ENCODE measurements around the gene PAK1. TPM values are rescaled to one million over a fixed set of nuclear protein-coding genes. Genes with fewer than 3 reads are reported as not detected.

The PAK1 gene
- total RNA-seq, 1 donor from 2014 or later = 41.0 TPM

GRCh38 chr11:77395460-77396173 is 78.3 kb downstream of the PAK1 start:
- Histone ChIP-seq H3K79me2 (ENCODE audit: insufficient read depth, low read length) (peaks cover 40% of the 10 kb centered on the region), H3K36me3 (ENCODE audit: insufficient read depth, low read length) (peaks cover 2% of the 10 kb centered on the region), H3K27ac (ENCODE audit: low read depth, low read length) (no peak overlapping the region), H3K9me3 (ENCODE audit: insufficient read depth, low read depth, low read length) (no peaks in the 10 kb centered on the region), H3K4me1 (ENCODE audit: insufficient read depth, low read length) (no peaks in the 10 kb centered on the region), H3K4me3 (ENCODE audit: insufficient read depth, low read depth, low read length) (no peak overlapping the region), H3K27me3 (ENCODE audit: insufficient read depth, low read length) (no peaks in the 10 kb centered on the region), H3K4me2 (ENCODE audit: low read length) (no peak overlapping the region), H2AFZ (ENCODE audit: low read depth, low read length) (no peak overlapping the region), H3K9ac (ENCODE audit: low read length) (no peak overlapping the region), H4K20me1 (ENCODE audit: insufficient read depth, low read length) (peaks cover 36% of the 10 kb centered on the region)
- no peak overlapping the region for H3K4me3 Mint-ChIP-seq (ENCODE audit: unreplicated experiment)
- TF ChIP-seq EZH2 (IDR thresholded peaks at IDR 0.05; ENCODE audit: insufficient read depth, low read length) (no peak), CTCF (IDR thresholded peaks at IDR 0.05; ENCODE audit: insufficient read depth, low read depth, low read length) (no peak)
- no peaks in the 10 kb centered on the region for H3K9me3 Mint-ChIP-seq (ENCODE audit: unreplicated experiment)
- DNase-seq (ENCODE audit: low read depth) (no peak), FAIRE-seq (no peak)
- no peak overlapping the region for H3K27ac Mint-ChIP-seq (ENCODE audit: unreplicated experiment)
- H3K4me1 Mint-ChIP-seq (ENCODE audit: low read depth, unreplicated experiment) = no peaks in the 10 kb centered on the region
- H3K27me3 Mint-ChIP-seq (ENCODE audit: low read depth, unreplicated experiment) = no peaks in the 10 kb centered on the region
- H3K36me3 Mint-ChIP-seq (ENCODE audit: low read depth, unreplicated experiment) = no peaks in the 10 kb centered on the region

GRCh38 chr11:77392842-77393241 is 81.1 kb downstream of the PAK1 start:
- Histone ChIP-seq H3K9ac (ENCODE audit: low read length) (no peak overlapping the region), H2AFZ (ENCODE audit: low read depth, low read length) (no peak overlapping the region), H3K27ac (ENCODE audit: low read depth, low read length) (no peak overlapping the region), H3K4me3 (ENCODE audit: insufficient read depth, low read depth, low read length) (no peak overlapping the region), H3K79me2 (ENCODE audit: insufficient read depth, low read length) (peaks cover 29% of the 10 kb centered on the region), H3K9me3 (ENCODE audit: insufficient read depth, low read depth, low read length) (no peaks in the 10 kb centered on the region), H3K4me1 (ENCODE audit: insufficient read depth, low read length) (no peaks in the 10 kb centered on the region), H3K36me3 (ENCODE audit: insufficient read depth, low read length) (peaks cover 2% of the 10 kb centered on the region), H3K27me3 (ENCODE audit: insufficient read depth, low read length) (no peaks in the 10 kb centered on the region), H4K20me1 (ENCODE audit: insufficient read depth, low read length) (peaks cover 23% of the 10 kb centered on the region), H3K4me2 (ENCODE audit: low read length) (no peak overlapping the region)
- no peak for TF ChIP-seq CTCF (IDR thresholded peaks at IDR 0.05; ENCODE audit: insufficient read depth, low read depth, low read length)
- TF ChIP-seq EZH2 (IDR thresholded peaks at IDR 0.05; ENCODE audit: insufficient read depth, low read length) = no peak
- FAIRE-seq (no peak), DNase-seq (ENCODE audit: low read depth) (no peak)
- no peak overlapping the region for H3K4me3 Mint-ChIP-seq (ENCODE audit: unreplicated experiment)
- no peak overlapping the region for H3K27ac Mint-ChIP-seq (ENCODE audit: unreplicated experiment)
- peaks cover 3% of the 10 kb centered on the region for H3K36me3 Mint-ChIP-seq (ENCODE audit: low read depth, unreplicated experiment)
- no peaks in the 10 kb centered on the region for H3K4me1 Mint-ChIP-seq (ENCODE audit: low read depth, unreplicated experiment)
- H3K27me3 Mint-ChIP-seq (ENCODE audit: low read depth, unreplicated experiment) = no peaks in the 10 kb centered on the region
- H3K9me3 Mint-ChIP-seq (ENCODE audit: unreplicated experiment) = no peaks in the 10 kb centered on the region

GRCh38 chr11:77387701-77388100 is 86.2 kb downstream of the PAK1 start:
- Histone ChIP-seq H3K9me3 (ENCODE audit: insufficient read depth, low read depth, low read length) (no peaks in the 10 kb centered on the region), H4K20me1 (ENCODE audit: insufficient read depth, low read length) (peaks cover 2% of the 10 kb centered on the region), H3K4me1 (ENCODE audit: insufficient read depth, low read length) (no peaks in the 10 kb centered on the region), H3K27ac (ENCODE audit: low read depth, low read length) (no peak overlapping the region), H3K4me2 (ENCODE audit: low read length) (no peak overlapping the region), H3K9ac (ENCODE audit: low read length) (no peak overlapping the region), H3K79me2 (ENCODE audit: insufficient read depth, low read length) (no peaks in the 10 kb centered on the region), H2AFZ (ENCODE audit: low read depth, low read length) (no peak overlapping the region), H3K36me3 (ENCODE audit: insufficient read depth, low read length) (no peaks in the 10 kb centered on the region), H3K27me3 (ENCODE audit: insufficient read depth, low read length) (no peaks in the 10 kb centered on the region), H3K4me3 (ENCODE audit: insufficient read depth, low read depth, low read length) (no peak overlapping the region)
- Mint-ChIP-seq H3K4me3 (ENCODE audit: unreplicated experiment) (no peak overlapping the region), H3K9me3 (ENCODE audit: unreplicated experiment) (no peaks in the 10 kb centered on the region), H3K27ac (ENCODE audit: unreplicated experiment) (no peak overlapping the region), H3K27me3 (ENCODE audit: low read depth, unreplicated experiment) (no peaks in the 10 kb centered on the region), H3K36me3 (ENCODE audit: low read depth, unreplicated experiment) (peaks cover 9% of the 10 kb centered on the region), H3K4me1 (ENCODE audit: low read depth, unreplicated experiment) (peaks cover 10% of the 10 kb centered on the region)
- TF ChIP-seq CTCF (IDR thresholded peaks at IDR 0.05; ENCODE audit: insufficient read depth, low read depth, low read length) = no peak
- no peak for FAIRE-seq
- DNase-seq (ENCODE audit: low read depth) = no peak
